Measurements from ENCODE around the gene ADAMTS9. TPM values are rescaled to one million over a fixed set of nuclear protein-coding genes. Genes with fewer than 3 reads are reported as not detected.
A peak's percentile ranks its signal among the peaks of the same experiment; 100 is the strongest.

The ADAMTS9 gene
- total and polyA plus RNA-seq, 9 of the 15 experiments (the other 6 are each of a cell fraction or from before 2014, with no cell fraction given): 0.05 to 0.32 (median 0.13) TPM; not detected in 2

GRCh38 chr3:64554096-64554920, 133.5 kb downstream of the ADAMTS9 start:
- H3K27me3 ChIP-seq (ENCODE audit: control insufficient read depth in 2 of 2, insufficient read depth in 2 of 2, low read length in 2 of 2): peaks cover 0 to 9% of the 10 kb centered on the region in 2 experiments; a peak in 1 of 5 replicates
- peak in 1 of 3 experiments; percentile 23; a peak in 1 of 6 replicates for TF ChIP-seq ZBTB11 (CRISPR knock-in tag; IDR thresholded peaks at IDR 0.05)
- TF ChIP-seq POLR3A (IDR thresholded peaks at IDR 0.05; ENCODE audit: borderline replicate concordance, extremely low read depth, insufficient read depth, insufficient read length): no peak
- no peak overlapping the region for H3K9ac ChIP-seq (ENCODE audit: insufficient read depth in 1 of 2, low read depth in 2 of 2, low read length in 2 of 2)
- intact Hi-C loops (cut with micrococcal nuclease): no loop called here
- 0% methylated on average over 6 of the region's 7 CpGs for WGBS (ENCODE audit: insufficient coverage, low coverage, missing lambda C conversion rate)
- in situ Hi-C loops (cut with MboI): no loop called here
- no peaks in the 10 kb centered on the region for H3K4me1 ChIP-seq (replicated peaks in 1 of 2; ENCODE audit: control insufficient read depth in 2 of 2, insufficient read depth in 2 of 2, low read length in 2 of 2)
- no peaks in the 10 kb centered on the region for H3K9me3 ChIP-seq (replicated peaks; ENCODE audit: control insufficient read depth, insufficient read depth, low read depth, low read length)
- H4K20me1 ChIP-seq (replicated peaks; ENCODE audit: control insufficient read depth, insufficient read depth, low read length): no peaks in the 10 kb centered on the region
- no peak for ATAC-seq
- H3K9me1 ChIP-seq (ENCODE audit: control insufficient read depth, insufficient read depth, low read length): no peaks in the 10 kb centered on the region
- POLR2A ChIA-PET: no interaction called here
- no peak overlapping the region for H3K27ac ChIP-seq (ENCODE audit: extremely low read depth, low read depth, low read length)
- no peak overlapping the region for H3K4me2 ChIP-seq (ENCODE audit: insufficient read depth, low read length)
- CTCF ChIA-PET (ENCODE audit: low intra/inter-chr PET ratio): no interaction called here
- no peak for FAIRE-seq
- no TSS peak for BruUV-seq (replicated peaks)
- H3K4me3 ChIP-seq: no peak overlapping the region
- no peaks in the 10 kb centered on the region for H3K79me2 ChIP-seq (ENCODE audit: control insufficient read depth, insufficient read depth, low read length)
- DNase-seq (ENCODE audit: extremely low read depth in 1 of 4, low spot score in 3 of 4): no peak
- no peak overlapping the region for H2AFZ ChIP-seq (ENCODE audit: low read depth, low read length)
- H3K36me3 ChIP-seq (ENCODE audit: control insufficient read depth, insufficient read depth, low read length): no peaks in the 10 kb centered on the region

Measured in K562 (cell line).